Body of pancreas (tissue), 4 donors: ENCODE data around the gene UNC13C. TPM values are rescaled to one million over a fixed set of nuclear protein-coding genes. Genes with fewer than 3 reads are reported as not detected.

Source experiments
- ATAC-seq: fragments of 150-250 bp; one replicate; pipeline ENCODE4 v1.9.1; 2016
- DNase-seq, 4 donors: peaks; one replicate each; pipeline ENCODE4 v3.0.0-alpha.2; 2019
- H3K27ac ChIP-seq, 4 donors: fragments of 200-600 bp; sonication (generic); 1 replicate in 3 of 4; 2 replicates in 1 of 4; pipeline versions ENCODE4 v1.5.1 to v1.6.1; 2016 to 2019; ENCODE audit warnings: mild to moderate bottlenecking in 1 of 4, mixed read lengths in 1 of 4, moderate library complexity in 1 of 4
- H3K27me3 ChIP-seq, 2 donors: fragments of 200-600 bp; sonication (generic); one replicate each; pipeline ENCODE4 v1.6.0; 2016; ENCODE audit warnings: mild to moderate bottlenecking in 1 of 2
- H3K36me3 ChIP-seq, 2 donors: fragments of 200-600 bp; sonication (generic); replicated peaks in 1 of 2; 2 replicates each; pipeline ENCODE4 v1.5.1; 2016; ENCODE audit warnings: low read depth in 2 of 2; ENCODE audit not compliant: insufficient read depth in 1 of 2
- H3K4me1 ChIP-seq: fragments of 200-600 bp; sonication (generic); one replicate; pipeline ENCODE4 v1.6.0; 2016
- H3K4me3 ChIP-seq, 2 donors: fragments of 200-600 bp; sonication (generic); 1 replicate in 1 of 2; 2 replicates in 1 of 2; pipeline ENCODE4 v1.5.1; 2016 to 2019
- H3K9me3 ChIP-seq, 3 donors: fragments of 200-600 bp; sonication (generic); 1 replicate in 2 of 3; 2 replicates in 1 of 3; pipeline ENCODE4 v1.5.1; 2016
- CTCF ChIP-seq, 7 experiments: fragments of 450-650 bp in 4 of 7; fragments of 200-600 bp in 3 of 7; sonication (generic) in 3 of 7; IDR thresholded peaks; one replicate each; pipeline ENCODE4 v1.5.1; 2016 to 2019; ENCODE audit warnings: antibody characterized with exemption in 7 of 7
- POLR2A ChIP-seq, 3 donors: fragments of 450-650 bp; IDR thresholded peaks; one replicate each; pipeline ENCODE4 v1.6.1; 2016; ENCODE audit warnings: antibody characterized with exemption in 3 of 3, mild to moderate bottlenecking in 2 of 3
- WGBS, 2 donors: methylation state at CpG; one replicate each; pipeline ENCODE4 v1.1.5; 2017; 5-methylcytosine and 5-hydroxymethylcytosine counted together
- intact Hi-C: fragments of 100-400 bp; cut with DNase I; formaldehyde crosslinking; loops from one replicate; pipeline ENCODE4 v1.15.1; 2023
- total RNA-seq, 2 donors: library from RNA; depleted of rRNA; stranded (reverse); fragments of >200 nt; gene quantifications; one replicate each; pipeline ENCODE4 v1.1.0, GENCODE V29; 2016

The UNC13C gene
- total RNA-seq, 2 donors from 2014 or later: not detected

GRCh38 chr15:54560417-54560816 lies 582.2 kb downstream of the UNC13C start:
- no peaks in the 10 kb centered on the region for H3K36me3 ChIP-seq
- H3K27me3 ChIP-seq: no peaks in the 10 kb centered on the region
- no peak overlapping the region for H3K27ac ChIP-seq
- no peaks in the 10 kb centered on the region for H3K4me1 ChIP-seq
- TF ChIP-seq POLR2A (IDR thresholded peaks at IDR 0.05) (no peak), CTCF (IDR thresholded peaks at IDR 0.05) (no peak)
- DNase-seq: no peak
- WGBS, 2 donors: 80 to 81% methylated on average over 2 of the region's 2 CpGs
- intact Hi-C loops: no loop called here
- H3K4me3 ChIP-seq: no peak overlapping the region
- H3K9me3 ChIP-seq: no peaks in the 10 kb centered on the region
- no peak for ATAC-seq

- Histone ChIP-seq H3K9me3 (no peaks in the 10 kb centered on the region), H3K27me3 (no peaks in the 10 kb centered on the region), H3K36me3 (no peaks in the 10 kb centered on the region), H3K27ac (no peak overlapping the region), H3K4me3 (no peak overlapping the region), H3K4me1 (no peaks in the 10 kb centered on the region)
- no peak for ATAC-seq
- no peak for DNase-seq
- WGBS, 2 donors: 52 to 70% methylated on average over 3 of the region's 3 CpGs
- no peak for TF ChIP-seq CTCF (IDR thresholded peaks at IDR 0.05)
- TF ChIP-seq POLR2A (IDR thresholded peaks at IDR 0.05): no peak
- intact Hi-C loops: no loop called here
These were observed 585.9 kb downstream of the UNC13C start for GRCh38 chr15:54564166-54564565.

GRCh38 chr15:54566654-54567053 lies 588.4 kb downstream of the UNC13C start:
- H3K9me3 ChIP-seq: no peaks in the 10 kb centered on the region
- ATAC-seq: no peak
- WGBS, 2 donors: 44 to 56% methylated on average over 5 of the region's 5 CpGs
- no peaks in the 10 kb centered on the region for H3K36me3 ChIP-seq
- no peaks in the 10 kb centered on the region for H3K4me1 ChIP-seq
- intact Hi-C loops: no loop called here
- H3K27ac ChIP-seq: no peak overlapping the region
- H3K4me3 ChIP-seq: no peak overlapping the region
- H3K27me3 ChIP-seq: no peaks in the 10 kb centered on the region
- DNase-seq: no peak
- no peak for TF ChIP-seq CTCF (IDR thresholded peaks at IDR 0.05)
- no peak for TF ChIP-seq POLR2A (IDR thresholded peaks at IDR 0.05)

GRCh38 chr15:54567408-54568035 lies 589.3 kb downstream of the UNC13C start:
- TF ChIP-seq POLR2A (IDR thresholded peaks at IDR 0.05) (no peak), CTCF (IDR thresholded peaks at IDR 0.05) (no peak)
- ATAC-seq (no peak), DNase-seq (no peak)
- H3K27me3 ChIP-seq: no peaks in the 10 kb centered on the region
- 31 to 49% methylated on average over 2 of the region's 2 CpGs for WGBS, 2 donors
- intact Hi-C loops: no loop called here
- no peak overlapping the region for H3K4me3 ChIP-seq
- H3K36me3 ChIP-seq: no peaks in the 10 kb centered on the region
- H3K27ac ChIP-seq: no peak overlapping the region
- no peaks in the 10 kb centered on the region for H3K9me3 ChIP-seq
- H3K4me1 ChIP-seq: no peaks in the 10 kb centered on the region

- no peak overlapping the region for H3K4me3 ChIP-seq
- no peak overlapping the region for H3K27ac ChIP-seq
- no peaks in the 10 kb centered on the region for H3K27me3 ChIP-seq
- no peaks in the 10 kb centered on the region for H3K9me3 ChIP-seq
- TF ChIP-seq POLR2A (IDR thresholded peaks at IDR 0.05): no peak
- TF ChIP-seq CTCF (IDR thresholded peaks at IDR 0.05): no peak
- WGBS, 2 donors: 57 to 71% methylated on average over 1 of the region's 1 CpG
- H3K4me1 ChIP-seq: no peaks in the 10 kb centered on the region
- no peaks in the 10 kb centered on the region for H3K36me3 ChIP-seq
- intact Hi-C loops: no loop called here
- DNase-seq (no peak), ATAC-seq (no peak)
These were observed 590.1 kb downstream of the UNC13C start for GRCh38 chr15:54568381-54568780.
